Measurements from ENCODE around the gene TXK.

- TF ChIP-seq, protein P1, sequence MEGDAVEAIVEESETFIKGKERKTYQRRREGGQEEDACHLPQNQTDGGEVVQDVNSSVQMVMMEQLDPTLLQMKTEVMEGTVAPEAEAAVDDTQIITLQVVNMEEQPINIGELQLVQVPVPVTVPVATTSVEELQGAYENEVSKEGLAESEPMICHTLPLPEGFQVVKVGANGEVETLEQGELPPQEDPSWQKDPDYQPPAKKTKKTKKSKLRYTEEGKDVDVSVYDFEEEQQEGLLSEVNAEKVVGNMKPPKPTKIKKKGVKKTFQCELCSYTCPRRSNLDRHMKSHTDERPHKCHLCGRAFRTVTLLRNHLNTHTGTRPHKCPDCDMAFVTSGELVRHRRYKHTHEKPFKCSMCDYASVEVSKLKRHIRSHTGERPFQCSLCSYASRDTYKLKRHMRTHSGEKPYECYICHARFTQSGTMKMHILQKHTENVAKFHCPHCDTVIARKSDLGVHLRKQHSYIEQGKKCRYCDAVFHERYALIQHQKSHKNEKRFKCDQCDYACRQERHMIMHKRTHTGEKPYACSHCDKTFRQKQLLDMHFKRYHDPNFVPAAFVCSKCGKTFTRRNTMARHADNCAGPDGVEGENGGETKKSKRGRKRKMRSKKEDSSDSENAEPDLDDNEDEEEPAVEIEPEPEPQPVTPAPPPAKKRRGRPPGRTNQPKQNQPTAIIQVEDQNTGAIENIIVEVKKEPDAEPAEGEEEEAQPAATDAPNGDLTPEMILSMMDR (IDR thresholded peaks at IDR 0.05) = no peak
- TF ChIP-seq NFE2L1 (CRISPR knock-in tag; IDR thresholded peaks at IDR 0.05) (no peak), ATF1 (CRISPR knock-in tag; IDR thresholded peaks at IDR 0.05) (no peak), E2F5 (CRISPR knock-in tag; IDR thresholded peaks at IDR 0.05) (no peak), KAT7 (CRISPR knock-in tag; IDR thresholded peaks at IDR 0.05; ENCODE audit: borderline replicate concordance) (no peak), ZSCAN18 (CRISPR knock-in tag; IDR thresholded peaks at IDR 0.05) (no peak), NFYB (CRISPR knock-in tag; conservative IDR thresholded peaks at IDR 0.05; ENCODE audit: low read depth) (no peak), USF2 (CRISPR knock-in tag; IDR thresholded peaks at IDR 0.05) (no peak), CBFB (CRISPR knock-in tag; IDR thresholded peaks at IDR 0.05; ENCODE audit: low read depth) (no peak), TP53 (CRISPR knock-in tag; IDR thresholded peaks at IDR 0.05) (no peak)
- TF ChIP-seq, protein P2, sequence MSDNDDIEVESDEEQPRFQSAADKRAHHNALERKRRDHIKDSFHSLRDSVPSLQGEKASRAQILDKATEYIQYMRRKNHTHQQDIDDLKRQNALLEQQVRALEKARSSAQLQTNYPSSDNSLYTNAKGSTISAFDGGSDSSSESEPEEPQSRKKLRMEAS (CRISPR knock-in tag; IDR thresholded peaks at IDR 0.05) = no peak
Measured at GRCh38 chr4:48047421-48047844, 86.6 kb downstream of the TXK start.
